ENCODE data around the gene IFNL2. TPM values are rescaled to one million over a fixed set of nuclear protein-coding genes. Genes with fewer than 3 reads are reported as not detected.
"Not testable (repeated sequence)": the region's sequence is repeated elsewhere in the genome, so short reads cannot be mapped to it uniquely, and the experiment has no call there.

IFNL2 gene
- polyA plus RNA-seq, 1 donor: not detected

- peaks cover 3% of the 10 kb centered on the region for H3K9me3 ChIP-seq (ENCODE audit: control insufficient read depth, low read depth, low read length)
- H3K27me3 ChIP-seq (ENCODE audit: control insufficient read depth, insufficient read depth, low read length): peaks cover 37% of the 10 kb centered on the region
- H3K36me3 ChIP-seq (ENCODE audit: control insufficient read depth, insufficient read depth, low read length): no peaks in the 10 kb centered on the region
- H3K4me1 ChIP-seq (ENCODE audit: control insufficient read depth, insufficient read depth, low read length): peaks cover 43% of the 10 kb centered on the region
- peak; percentile 83 to 84 for DNase-seq
- peak overlapping the region; percentile 78 for H3K27ac ChIP-seq (ENCODE audit: low read length)
- H3K4me3 ChIP-seq (ENCODE audit: low read length): peak overlapping the region; percentile 48
- WGBS (ENCODE audit: insufficient coverage, low lambda C conversion rate): no CpG with 5 or more reads among the region's 71 CpGs
These were observed 39.0 kb downstream of the IFNL2 start for GRCh38 chr19:39307046-39307821.

DNA sequence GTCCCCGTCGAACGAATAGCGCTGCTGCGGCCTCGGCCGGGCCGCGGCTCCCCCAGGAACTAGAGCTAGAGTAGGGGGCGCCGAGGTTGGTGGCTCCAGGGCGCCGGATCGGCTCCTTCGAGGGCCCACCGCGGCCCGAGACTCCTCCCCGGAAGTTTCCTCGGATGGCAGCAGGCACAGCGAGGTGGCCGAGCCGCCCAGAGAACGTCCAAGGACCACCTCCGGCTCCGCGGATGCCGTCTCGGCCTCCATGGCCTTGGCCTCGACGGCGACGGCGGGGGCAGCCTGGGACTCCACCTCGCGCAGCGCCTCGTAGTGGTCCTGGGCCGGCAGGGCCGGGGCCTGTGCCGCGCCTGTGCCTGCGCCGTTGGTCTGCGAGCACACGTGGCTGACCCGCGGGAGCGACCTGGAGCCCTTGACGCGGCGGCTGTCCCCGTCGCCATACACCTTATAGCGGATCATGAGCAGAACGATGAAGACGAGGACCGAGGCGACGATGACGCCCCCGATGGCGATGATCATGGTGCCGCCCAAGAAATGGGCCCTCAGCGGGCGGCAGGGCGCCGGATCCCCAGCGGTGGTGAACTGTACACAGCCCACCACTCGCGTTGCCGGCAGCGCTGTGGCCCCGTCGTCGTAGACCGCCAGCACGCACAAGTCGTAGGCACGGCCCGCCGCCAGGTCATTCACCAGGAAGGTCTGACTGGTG is 39.8 kb downstream of the IFNL2 start:
- no CpG with 5 or more reads among the region's 82 CpGs for WGBS (ENCODE audit: insufficient coverage, low lambda C conversion rate)
- H3K4me1 ChIP-seq (ENCODE audit: control insufficient read depth, insufficient read depth, low read length): peaks cover 43% of the 10 kb centered on the region
- H3K9me3 ChIP-seq (ENCODE audit: control insufficient read depth, low read depth, low read length): peaks cover 3% of the 10 kb centered on the region
- no peak overlapping the region for H3K27ac ChIP-seq (ENCODE audit: low read length)
- DNase-seq: no peak
- no peaks in the 10 kb centered on the region for H3K36me3 ChIP-seq (ENCODE audit: control insufficient read depth, insufficient read depth, low read length)
- H3K4me3 ChIP-seq (ENCODE audit: low read length): peak overlapping the region; percentile 28
- peaks cover 37% of the 10 kb centered on the region for H3K27me3 ChIP-seq (ENCODE audit: control insufficient read depth, insufficient read depth, low read length)

DNA sequence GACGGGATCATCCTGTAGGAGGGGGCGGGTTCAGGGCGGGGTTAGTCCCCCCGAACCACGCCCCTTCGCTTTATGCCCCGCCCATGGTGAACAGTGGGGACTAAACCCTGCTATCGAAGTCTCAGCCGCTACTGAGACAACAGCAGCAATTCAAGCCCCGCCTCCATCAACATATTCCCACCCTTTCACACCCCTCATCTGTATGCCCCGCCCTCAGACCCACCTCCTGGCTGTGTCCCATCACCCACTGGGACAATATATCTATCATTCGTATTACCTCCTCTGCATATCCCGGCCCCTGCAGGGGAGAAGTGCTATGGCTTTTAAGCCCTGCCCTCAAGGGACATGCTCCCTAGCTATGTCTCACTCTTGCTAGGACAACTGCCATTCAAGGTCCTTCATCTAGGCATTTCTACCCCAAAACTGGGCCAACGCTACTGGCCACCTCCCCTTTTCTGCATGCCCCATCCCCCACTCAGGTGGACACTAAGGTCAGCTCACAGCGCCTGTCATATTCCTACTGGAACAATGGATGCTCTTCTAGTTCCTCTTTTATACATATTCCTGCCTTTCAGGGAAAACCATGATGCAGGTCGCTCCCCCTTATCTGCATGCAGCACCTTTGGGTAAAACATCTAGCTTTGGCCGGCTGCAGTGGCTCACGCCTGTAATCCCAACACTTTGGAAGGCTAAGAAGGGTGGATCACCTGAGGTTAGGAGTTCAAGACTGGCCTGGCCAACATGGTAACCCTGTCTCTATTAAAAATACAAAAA is 40.5 kb downstream of the IFNL2 start:
- peaks cover 5% of the 10 kb centered on the region for H3K9me3 ChIP-seq (ENCODE audit: control insufficient read depth, low read depth, low read length)
- DNase-seq: peak; percentile 36 to 52
- H3K4me1 ChIP-seq (ENCODE audit: control insufficient read depth, insufficient read depth, low read length): peaks cover 38% of the 10 kb centered on the region
- peaks cover 37% of the 10 kb centered on the region for H3K27me3 ChIP-seq (ENCODE audit: control insufficient read depth, insufficient read depth, low read length)
- WGBS (ENCODE audit: insufficient coverage, low lambda C conversion rate): 100% methylated on average over 1 of the region's 18 CpGs
- no peak overlapping the region for H3K27ac ChIP-seq (ENCODE audit: low read length)
- H3K36me3 ChIP-seq (ENCODE audit: control insufficient read depth, insufficient read depth, low read length): no peaks in the 10 kb centered on the region
- H3K4me3 ChIP-seq (ENCODE audit: low read length): no peak overlapping the region

DNA sequence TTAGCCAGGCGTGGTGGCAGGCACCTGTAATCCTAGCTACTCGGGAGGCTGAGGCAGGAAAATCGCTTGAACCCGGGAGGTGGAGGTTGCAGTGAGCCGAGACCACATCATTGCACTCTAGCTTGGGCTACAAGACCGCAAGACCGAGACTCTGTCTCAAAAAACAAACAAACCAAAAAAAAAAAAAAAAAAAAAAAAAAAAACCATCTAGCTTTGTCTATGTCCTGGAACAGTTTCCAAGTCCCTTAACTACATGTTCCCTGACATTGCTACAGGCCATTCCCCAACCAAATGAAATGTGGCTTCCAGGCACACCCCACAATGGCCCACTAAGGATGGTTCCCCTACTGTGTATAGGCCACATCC is 41.1 kb downstream of the IFNL2 start:
- not testable (repeated sequence) for H3K4me3 ChIP-seq (ENCODE audit: low read length); H3K9me3 ChIP-seq (ENCODE audit: control insufficient read depth, low read depth, low read length); H3K27ac ChIP-seq (ENCODE audit: low read length); H3K36me3 ChIP-seq (ENCODE audit: control insufficient read depth, insufficient read depth, low read length); DNase-seq
- H3K27me3 ChIP-seq (ENCODE audit: control insufficient read depth, insufficient read depth, low read length): peaks cover 34% of the 10 kb centered on the region
- WGBS (ENCODE audit: insufficient coverage, low lambda C conversion rate): 100% methylated on average over 1 of the region's 7 CpGs
- peaks cover 32% of the 10 kb centered on the region for H3K4me1 ChIP-seq (ENCODE audit: control insufficient read depth, insufficient read depth, low read length)

GRCh38 chr19:39310558-39311311 is 42.5 kb downstream of the IFNL2 start:
- H3K36me3 ChIP-seq (ENCODE audit: control insufficient read depth, insufficient read depth, low read length): no peaks in the 10 kb centered on the region
- no peak overlapping the region for H3K27ac ChIP-seq (ENCODE audit: low read length)
- peaks cover 28% of the 10 kb centered on the region for H3K27me3 ChIP-seq (ENCODE audit: control insufficient read depth, insufficient read depth, low read length)
- H3K4me1 ChIP-seq (ENCODE audit: control insufficient read depth, insufficient read depth, low read length): peaks cover 20% of the 10 kb centered on the region
- H3K4me3 ChIP-seq (ENCODE audit: low read length): no peak overlapping the region
- no peak for DNase-seq
- peaks cover 16% of the 10 kb centered on the region for H3K9me3 ChIP-seq (ENCODE audit: control insufficient read depth, low read depth, low read length)
- WGBS (ENCODE audit: insufficient coverage, low lambda C conversion rate): no CpG with 5 or more reads among the region's 11 CpGs

- Histone ChIP-seq H3K27me3 (ENCODE audit: control insufficient read depth, insufficient read depth, low read length) (peaks cover 3% of the 10 kb centered on the region), H3K36me3 (ENCODE audit: control insufficient read depth, insufficient read depth, low read length) (no peaks in the 10 kb centered on the region), H3K27ac (ENCODE audit: low read length) (no peak overlapping the region), H3K9me3 (ENCODE audit: control insufficient read depth, low read depth, low read length) (peaks cover 13% of the 10 kb centered on the region), H3K4me1 (ENCODE audit: control insufficient read depth, insufficient read depth, low read length) (no peaks in the 10 kb centered on the region), H3K4me3 (ENCODE audit: low read length) (no peak overlapping the region)
- no CpG with 5 or more reads among the region's 64 CpGs for WGBS (ENCODE audit: insufficient coverage, low lambda C conversion rate)
- no peak for DNase-seq
These were observed 46.0 kb downstream of the IFNL2 start for GRCh38 chr19:39314016-39314728.

DNA sequence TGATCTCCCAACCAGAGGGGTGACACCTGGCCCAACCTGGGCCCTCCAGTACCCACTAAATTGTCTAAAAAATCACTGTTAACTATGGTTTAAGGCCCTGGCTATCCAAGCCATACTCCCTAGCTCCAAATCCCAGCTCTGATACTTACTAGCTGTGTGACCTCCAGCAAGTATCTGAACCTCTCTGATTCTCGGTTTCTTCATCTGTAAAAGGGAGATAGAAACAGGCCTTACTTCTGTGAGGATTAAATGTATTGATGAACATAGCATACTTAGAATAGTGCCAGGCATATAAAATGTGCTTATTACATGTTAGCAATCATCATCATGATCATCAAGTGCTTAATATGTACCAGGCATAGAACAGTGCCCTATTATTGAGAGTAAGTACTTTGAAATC is 47.7 kb downstream of the IFNL2 start:
- Histone ChIP-seq H3K27ac (ENCODE audit: low read length) (no peak overlapping the region), H3K4me1 (ENCODE audit: control insufficient read depth, insufficient read depth, low read length) (peaks cover 4% of the 10 kb centered on the region)

GRCh38 chr19:39316627-39317321 is 48.6 kb downstream of the IFNL2 start:
- no peak for DNase-seq
- Histone ChIP-seq H3K36me3 (ENCODE audit: control insufficient read depth, insufficient read depth, low read length) (no peaks in the 10 kb centered on the region), H3K9me3 (ENCODE audit: control insufficient read depth, low read depth, low read length) (peaks cover 13% of the 10 kb centered on the region), H3K4me1 (ENCODE audit: control insufficient read depth, insufficient read depth, low read length) (peaks cover 4% of the 10 kb centered on the region), H3K27me3 (ENCODE audit: control insufficient read depth, insufficient read depth, low read length) (peaks cover 16% of the 10 kb centered on the region), H3K27ac (ENCODE audit: low read length) (no peak overlapping the region), H3K4me3 (ENCODE audit: low read length) (no peak overlapping the region)
- no CpG with 5 or more reads among the region's 12 CpGs for WGBS (ENCODE audit: insufficient coverage, low lambda C conversion rate)

More for the DNA sequence above, 47.7 kb downstream of the IFNL2 start:
- WGBS (ENCODE audit: insufficient coverage, low lambda C conversion rate): no CpG with 5 or more reads among the region's 1 CpG
- no peak for DNase-seq
- Histone ChIP-seq H3K9me3 (ENCODE audit: control insufficient read depth, low read depth, low read length) (peaks cover 13% of the 10 kb centered on the region), H3K36me3 (ENCODE audit: control insufficient read depth, insufficient read depth, low read length) (no peaks in the 10 kb centered on the region), H3K4me3 (ENCODE audit: low read length) (no peak overlapping the region), H3K27me3 (ENCODE audit: control insufficient read depth, insufficient read depth, low read length) (peaks cover 15% of the 10 kb centered on the region)

DNA sequence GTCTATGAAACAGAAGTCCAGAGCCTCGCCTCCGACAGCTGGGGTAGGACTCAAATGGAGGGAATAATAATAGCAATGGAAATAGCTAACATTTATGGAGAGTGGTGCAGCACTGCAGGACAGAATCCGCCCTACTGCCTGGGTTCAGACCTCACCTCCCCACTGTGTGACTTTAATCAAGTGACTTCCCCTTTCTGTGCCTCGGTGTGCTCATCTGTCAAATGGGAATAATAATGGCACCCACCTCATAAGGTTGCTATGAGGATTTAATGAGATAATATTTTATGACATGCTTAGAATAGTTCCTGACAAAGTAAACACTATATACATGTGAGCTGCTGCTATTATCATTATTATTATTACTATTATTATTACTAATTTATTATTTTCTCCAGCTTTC is 49.3 kb downstream of the IFNL2 start:
- no CpG with 5 or more reads among the region's 4 CpGs for WGBS (ENCODE audit: insufficient coverage, low lambda C conversion rate)
- H3K4me3 ChIP-seq (ENCODE audit: low read length): no peak overlapping the region
- H3K27me3 ChIP-seq (ENCODE audit: control insufficient read depth, insufficient read depth, low read length): peaks cover 17% of the 10 kb centered on the region
- peaks cover 13% of the 10 kb centered on the region for H3K9me3 ChIP-seq (ENCODE audit: control insufficient read depth, low read depth, low read length)
- DNase-seq: no peak
- H3K27ac ChIP-seq (ENCODE audit: low read length): no peak overlapping the region
- no peaks in the 10 kb centered on the region for H3K36me3 ChIP-seq (ENCODE audit: control insufficient read depth, insufficient read depth, low read length)
- peaks cover 4% of the 10 kb centered on the region for H3K4me1 ChIP-seq (ENCODE audit: control insufficient read depth, insufficient read depth, low read length)
